ENCODE measurements around the gene MAPK14.

Gene MAPK14

GRCh38 chr6:36069573-36069972, 42.0 kb downstream of the MAPK14 start:
- no peak for TF ChIP-seq CTCF (IDR thresholded peaks at IDR 0.05; ENCODE audit: low read depth, low read length, poor library complexity, severe bottlenecking)
- TF ChIP-seq EZH2phosphoT487 (IDR thresholded peaks at IDR 0.05; ENCODE audit: borderline replicate concordance, low read length), result no peak
- Histone ChIP-seq H3K9me3 (ENCODE audit: control insufficient read depth, insufficient read depth, low read length) (no peaks in the 10 kb centered on the region), H3K79me2 (ENCODE audit: control insufficient read depth, low read length) (peaks cover 39% of the 10 kb centered on the region), H3K36me3 (ENCODE audit: control insufficient read depth, low read length) (no peaks in the 10 kb centered on the region), H3F3A (ENCODE audit: control insufficient read depth, insufficient read depth) (peaks cover 2% of the 10 kb centered on the region; the same call in 1 of the 2 replicates), H3K27ac (ENCODE audit: low read depth, low read length) (no peak overlapping the region), H3K4me1 (ENCODE audit: control insufficient read depth, low read length) (no peaks in the 10 kb centered on the region), H3K4me3 (ENCODE audit: low read length) (no peak overlapping the region), H3K27me3 (ENCODE audit: control insufficient read depth, low read length) (no peaks in the 10 kb centered on the region), H3K4me2 (ENCODE audit: low read length) (no peak overlapping the region), H4K20me1 (ENCODE audit: control insufficient read depth, insufficient read depth, low read depth, low read length) (peaks cover 6% of the 10 kb centered on the region), H3K9me2 (replicated peaks; ENCODE audit: control insufficient read depth, low read length) (no peaks in the 10 kb centered on the region)

DNA sequence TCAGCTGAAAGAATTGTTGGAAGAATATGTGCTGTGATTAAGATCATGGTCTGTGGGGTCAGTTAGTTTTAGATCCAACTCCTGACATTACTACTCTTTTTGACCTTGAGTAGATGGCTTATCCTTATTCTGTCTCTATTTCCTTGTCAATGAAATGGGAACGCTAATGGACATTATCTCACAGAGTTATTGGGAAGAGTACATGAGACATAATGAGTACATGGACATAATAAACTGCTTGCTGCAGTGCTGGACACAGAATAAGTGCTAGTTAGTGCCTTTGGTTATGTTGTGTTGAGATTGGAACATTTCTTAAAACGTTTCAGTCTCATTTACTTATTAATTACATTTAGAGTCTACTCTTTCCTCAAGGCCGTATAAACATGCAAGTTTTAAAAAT, 42.6 kb downstream of the MAPK14 start:
- H3K4me1 ChIP-seq (ENCODE audit: control insufficient read depth, low read length), result no peaks in the 10 kb centered on the region
- no peaks in the 10 kb centered on the region for H3K27me3 ChIP-seq (ENCODE audit: control insufficient read depth, low read length)
- no peak for TF ChIP-seq CTCF (IDR thresholded peaks at IDR 0.05; ENCODE audit: low read depth, low read length, poor library complexity, severe bottlenecking)
- no peak for TF ChIP-seq EZH2phosphoT487 (IDR thresholded peaks at IDR 0.05; ENCODE audit: borderline replicate concordance, low read length)
- H4K20me1 ChIP-seq (ENCODE audit: control insufficient read depth, insufficient read depth, low read depth, low read length), result peaks cover 6% of the 10 kb centered on the region
- peaks cover 2% of the 10 kb centered on the region; the same call in 1 of the 2 replicates for H3F3A ChIP-seq (ENCODE audit: control insufficient read depth, insufficient read depth)
- peaks cover 36% of the 10 kb centered on the region for H3K79me2 ChIP-seq (ENCODE audit: control insufficient read depth, low read length)
- no peak overlapping the region for H3K4me3 ChIP-seq (ENCODE audit: low read length)
- no peaks in the 10 kb centered on the region for H3K9me2 ChIP-seq (replicated peaks; ENCODE audit: control insufficient read depth, low read length)
- no peak overlapping the region for H3K27ac ChIP-seq (ENCODE audit: low read depth, low read length)
- H3K9me3 ChIP-seq (ENCODE audit: control insufficient read depth, insufficient read depth, low read length), result no peaks in the 10 kb centered on the region
- no peak overlapping the region for H3K4me2 ChIP-seq (ENCODE audit: low read length)
- H3K36me3 ChIP-seq (ENCODE audit: control insufficient read depth, low read length), result peaks cover 1% of the 10 kb centered on the region; the same call in 1 of the 2 replicates

- Histone ChIP-seq H3K27ac (ENCODE audit: low read depth, low read length) (no peak overlapping the region), H4K20me1 (ENCODE audit: control insufficient read depth, insufficient read depth, low read depth, low read length) (peaks cover 6% of the 10 kb centered on the region; the same call in 1 of the 2 replicates), H3K27me3 (ENCODE audit: control insufficient read depth, low read length) (no peaks in the 10 kb centered on the region), H3K79me2 (ENCODE audit: control insufficient read depth, low read length) (peaks cover 31% of the 10 kb centered on the region), H3K9me2 (replicated peaks; ENCODE audit: control insufficient read depth, low read length) (no peaks in the 10 kb centered on the region), H3K36me3 (ENCODE audit: control insufficient read depth, low read length) (peaks cover 12% of the 10 kb centered on the region), H3K9me3 (ENCODE audit: control insufficient read depth, insufficient read depth, low read length) (no peaks in the 10 kb centered on the region), H3K4me2 (ENCODE audit: low read length) (no peak overlapping the region), H3F3A (ENCODE audit: control insufficient read depth, insufficient read depth) (peaks cover 2% of the 10 kb centered on the region; the same call in 1 of the 2 replicates), H3K4me3 (ENCODE audit: low read length) (no peak overlapping the region), H3K4me1 (ENCODE audit: control insufficient read depth, low read length) (no peaks in the 10 kb centered on the region)
- TF ChIP-seq EZH2phosphoT487 (IDR thresholded peaks at IDR 0.05; ENCODE audit: borderline replicate concordance, low read length), result no peak
- no peak for TF ChIP-seq CTCF (IDR thresholded peaks at IDR 0.05; ENCODE audit: low read depth, low read length, poor library complexity, severe bottlenecking)
Observed at GRCh38 chr6:36071281-36071680, 43.7 kb downstream of the MAPK14 start.
